ENCODE measurements around the gene ZCRB1.

The ZCRB1 gene

DNA sequence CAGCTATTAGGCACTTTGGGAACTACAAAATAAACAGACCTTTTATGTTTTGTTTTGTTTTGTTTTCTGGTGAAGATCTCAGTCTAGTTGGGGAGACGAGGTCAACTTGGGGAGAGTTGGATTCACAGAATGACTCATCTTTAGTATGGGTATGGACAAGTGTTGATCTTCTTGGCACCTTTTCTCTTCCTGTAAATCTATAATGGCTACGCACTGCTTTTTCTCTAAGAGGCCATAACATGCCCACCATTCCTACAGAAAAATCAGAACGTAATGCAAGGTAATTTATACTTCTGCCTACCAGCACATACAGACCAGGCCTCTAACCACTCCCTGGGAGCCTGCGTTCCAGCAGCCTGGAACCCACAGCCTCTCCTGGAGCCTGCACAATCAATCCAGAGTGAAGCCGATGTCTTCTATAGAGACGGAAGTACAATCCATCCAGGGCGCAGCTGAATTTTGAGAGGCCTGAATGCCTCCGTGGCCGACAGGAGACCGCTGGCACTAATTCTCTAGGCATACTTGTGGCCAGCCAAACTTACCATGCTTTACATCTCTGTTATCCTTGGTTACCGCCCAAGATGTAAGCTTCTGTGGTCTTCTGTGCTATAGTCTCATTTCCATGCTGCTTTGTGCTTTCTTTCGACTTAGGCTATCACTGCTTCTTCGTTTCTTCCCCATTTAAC is 790 bp upstream of the ZCRB1 start:
- DNase-seq: no peak

DNA sequence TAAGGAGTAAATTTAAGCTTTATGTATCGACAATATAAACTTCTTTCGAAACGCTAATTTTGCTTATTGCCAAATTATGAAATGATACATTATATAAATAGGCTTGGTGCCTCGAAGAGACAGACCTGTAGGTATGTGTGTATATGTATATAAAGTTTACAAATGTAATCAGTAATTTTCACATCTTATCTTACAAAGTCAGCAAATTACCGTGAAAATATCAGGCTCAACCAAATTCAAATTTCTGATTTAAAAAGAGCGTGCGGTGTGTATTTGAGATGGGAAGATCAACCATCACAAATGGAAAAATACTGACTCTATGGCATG is 605 bp downstream of the ZCRB1 start:
- DNase-seq: no peak

DNA sequence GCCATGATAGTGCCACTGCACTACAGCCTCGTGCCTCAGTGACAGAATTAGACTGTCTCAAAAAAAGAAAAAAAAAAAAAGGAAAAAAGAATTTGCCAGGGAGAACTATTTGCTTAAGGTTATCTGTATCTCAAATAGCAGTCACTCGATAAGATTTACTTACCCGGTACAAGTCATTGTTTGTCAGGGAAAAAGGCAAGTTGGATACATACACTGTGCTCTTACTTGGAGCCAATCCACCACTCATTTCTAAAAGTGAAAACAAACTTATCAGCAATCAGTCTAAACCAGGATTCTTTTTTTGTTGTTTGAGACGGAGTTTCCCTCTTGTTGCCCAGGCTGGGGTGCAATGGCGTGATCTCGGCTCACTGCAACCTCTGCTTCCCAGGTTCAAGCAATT is 2.0 kb downstream of the ZCRB1 start:
- no peak for DNase-seq

DNA sequence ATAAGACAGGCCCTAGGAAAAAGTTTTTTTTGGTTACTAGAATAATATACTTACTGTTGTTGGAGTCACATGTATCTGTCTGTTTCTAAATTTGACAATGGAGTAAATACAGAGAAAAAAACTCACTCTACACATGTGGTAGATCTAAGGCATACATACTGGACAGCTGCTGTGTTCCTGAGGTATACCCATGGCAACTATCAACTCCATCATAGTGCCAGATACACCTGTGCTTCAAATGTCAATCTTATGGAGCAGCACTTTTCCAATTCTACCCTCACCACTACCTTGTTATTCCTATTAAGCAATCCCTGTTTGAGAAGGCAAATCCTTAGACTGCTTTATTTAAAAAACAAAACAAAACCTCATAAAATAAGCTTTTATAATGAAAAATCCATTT is 3.3 kb downstream of the ZCRB1 start:
- DNase-seq: no peak

DNA sequence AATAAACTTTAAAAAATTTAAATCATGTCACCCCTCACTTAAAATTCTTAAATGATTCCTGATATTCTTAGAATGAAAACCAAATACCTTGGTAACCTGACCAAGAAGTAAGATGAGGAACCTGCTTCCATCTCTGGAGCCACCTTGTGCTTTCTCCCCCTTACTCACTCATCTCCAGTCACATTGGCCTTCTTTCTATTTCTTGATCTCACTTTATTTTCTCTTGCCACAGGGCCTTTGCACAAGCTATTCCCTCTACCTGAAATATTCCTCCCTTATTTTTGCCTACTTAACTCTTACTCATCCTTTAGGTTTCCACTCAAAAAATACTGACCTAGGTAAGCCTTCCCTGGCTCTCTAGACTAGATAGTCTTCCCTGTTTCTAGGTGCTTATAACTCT is 5.1 kb downstream of the ZCRB1 start:
- DNase-seq: no peak

DNA sequence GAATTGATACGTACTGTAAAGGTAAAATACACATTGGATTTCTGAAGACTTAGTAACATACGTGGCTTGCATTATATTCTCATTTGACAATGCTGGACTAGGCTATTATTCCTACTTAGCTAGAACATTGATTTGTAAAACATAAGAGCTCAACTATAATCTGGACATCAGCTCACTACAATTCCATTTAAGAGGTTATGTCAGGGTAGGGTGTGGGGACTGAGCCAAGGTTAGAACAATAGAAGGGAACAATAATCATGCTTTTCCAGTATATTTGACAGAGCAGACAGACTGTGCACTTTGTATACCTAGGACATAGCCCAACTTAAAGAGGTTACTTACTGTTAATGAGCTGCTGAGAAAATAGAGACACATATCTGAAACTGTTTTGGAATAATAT is 10.8 kb downstream of the ZCRB1 start:
- DNase-seq: no peak

DNA sequence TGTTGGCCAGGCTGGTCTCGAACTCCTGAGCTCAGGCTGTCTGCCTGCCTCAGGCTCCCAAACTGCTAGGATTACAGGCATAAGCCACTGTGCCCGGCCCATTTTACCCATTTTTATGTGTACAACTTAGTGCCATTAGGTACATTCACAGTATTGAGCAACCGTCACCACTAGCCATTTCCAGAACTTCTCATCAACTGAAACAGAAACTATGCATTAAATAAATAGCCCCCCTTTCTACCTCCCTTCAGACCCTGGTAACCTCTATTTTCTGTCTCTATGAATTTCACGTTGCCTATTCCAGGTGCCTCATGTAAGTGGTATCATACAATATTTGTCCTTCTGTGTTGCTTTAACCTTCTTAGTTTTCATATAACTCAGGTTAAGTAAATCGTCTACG is 15.9 kb downstream of the ZCRB1 start:
- no peak for DNase-seq

DNA sequence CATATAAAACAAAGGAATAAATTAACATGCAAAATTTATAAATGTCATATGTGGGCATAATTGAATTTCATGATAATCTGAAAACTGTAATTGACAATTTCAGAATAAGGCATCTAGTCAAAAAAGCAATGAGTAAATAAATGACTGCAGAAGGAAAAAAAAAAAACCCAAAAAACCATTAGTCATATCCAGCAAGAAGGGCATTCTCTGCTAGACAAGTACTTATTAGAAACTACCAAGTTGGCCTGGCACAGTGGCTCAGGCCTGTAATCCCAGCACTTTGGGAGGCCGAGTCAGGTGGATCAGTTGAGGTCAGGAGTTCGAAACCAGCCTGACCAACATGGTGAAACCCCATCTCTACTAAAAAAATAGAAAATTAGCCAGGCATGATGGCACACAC is 17.5 kb downstream of the ZCRB1 start:
- no peak for DNase-seq

DNA sequence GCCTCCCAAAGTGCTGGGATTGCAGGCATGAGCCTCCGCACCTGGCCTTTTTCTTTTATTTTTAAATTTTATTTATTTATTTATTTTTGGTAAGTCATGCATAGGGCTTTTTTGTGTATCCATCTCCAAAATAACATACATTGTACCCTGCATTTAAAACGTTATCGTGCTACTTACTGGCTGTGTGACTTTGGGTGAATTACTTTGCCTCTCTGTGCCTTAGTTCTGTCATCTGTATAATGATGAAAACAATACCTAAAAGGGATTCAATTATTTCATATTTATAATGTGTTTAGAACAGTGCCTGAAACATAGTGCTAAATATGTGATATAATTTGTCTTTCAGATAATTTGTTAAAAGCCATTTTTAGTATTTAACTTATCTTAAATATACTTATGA is 19.6 kb downstream of the ZCRB1 start:
- DNase-seq: no peak

DNA sequence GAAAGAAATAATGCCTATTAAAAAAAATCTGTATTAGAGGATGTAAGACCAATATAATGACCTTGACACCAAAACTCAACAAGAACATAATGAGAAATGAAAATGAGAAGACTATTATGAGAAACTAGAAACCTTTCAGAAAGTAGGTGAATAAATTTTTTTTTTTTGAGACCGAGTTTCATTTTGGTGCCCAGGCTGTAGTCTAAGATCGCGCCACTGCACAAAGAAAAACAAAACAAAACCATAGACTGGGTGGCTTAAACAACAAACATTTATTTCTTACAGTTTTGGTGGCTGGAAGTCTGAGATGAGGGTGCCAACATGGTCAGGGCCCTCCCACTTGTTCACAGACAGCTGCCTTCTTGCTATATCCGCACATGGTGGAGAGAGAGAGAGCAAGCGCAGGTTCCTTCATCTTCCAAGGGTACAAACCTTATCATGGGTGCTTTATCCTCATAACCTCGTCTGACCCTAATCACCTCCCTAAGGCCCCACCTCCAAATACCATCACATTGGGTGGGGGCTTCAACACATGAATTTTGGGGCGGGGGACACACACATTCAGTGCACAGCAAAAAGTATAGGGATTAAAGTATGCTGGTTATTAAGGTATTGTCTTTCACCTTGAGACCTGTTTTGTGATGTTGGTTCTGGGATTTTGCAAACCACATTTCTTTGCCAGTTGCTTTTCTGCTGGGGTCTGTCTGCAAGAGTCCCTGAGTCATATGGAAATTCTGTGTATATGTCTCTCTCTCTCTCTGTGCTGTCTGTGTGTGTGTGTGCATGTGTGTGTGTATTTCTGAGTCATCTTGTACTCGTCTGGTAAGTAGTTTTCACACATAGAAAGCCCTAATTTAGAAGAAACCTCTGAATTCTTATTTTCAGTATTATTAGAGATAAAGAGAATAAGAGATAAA is 26.2 kb downstream of the ZCRB1 start:
- peak; percentile 82 for DNase-seq

DNA sequence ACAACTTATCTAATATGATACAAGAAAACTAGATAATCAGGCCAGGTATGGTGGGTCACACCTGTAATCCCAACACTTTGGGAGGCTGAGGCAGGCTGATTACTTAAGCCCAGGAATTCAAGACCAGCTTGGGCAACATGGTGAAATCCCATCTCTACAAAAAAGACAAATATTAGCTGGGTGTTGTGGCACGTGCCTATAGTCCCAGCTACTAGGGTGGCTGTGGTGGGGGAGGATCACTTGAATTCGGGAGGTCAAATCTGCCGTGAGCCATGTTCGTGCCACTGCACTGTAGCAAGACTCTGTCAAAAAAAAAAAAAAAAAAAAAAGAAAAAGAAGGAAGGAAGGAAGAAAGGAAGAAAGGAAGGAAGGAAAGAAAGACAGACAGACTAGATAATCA is 27.0 kb downstream of the ZCRB1 start:
- DNase-seq: no peak

DNA sequence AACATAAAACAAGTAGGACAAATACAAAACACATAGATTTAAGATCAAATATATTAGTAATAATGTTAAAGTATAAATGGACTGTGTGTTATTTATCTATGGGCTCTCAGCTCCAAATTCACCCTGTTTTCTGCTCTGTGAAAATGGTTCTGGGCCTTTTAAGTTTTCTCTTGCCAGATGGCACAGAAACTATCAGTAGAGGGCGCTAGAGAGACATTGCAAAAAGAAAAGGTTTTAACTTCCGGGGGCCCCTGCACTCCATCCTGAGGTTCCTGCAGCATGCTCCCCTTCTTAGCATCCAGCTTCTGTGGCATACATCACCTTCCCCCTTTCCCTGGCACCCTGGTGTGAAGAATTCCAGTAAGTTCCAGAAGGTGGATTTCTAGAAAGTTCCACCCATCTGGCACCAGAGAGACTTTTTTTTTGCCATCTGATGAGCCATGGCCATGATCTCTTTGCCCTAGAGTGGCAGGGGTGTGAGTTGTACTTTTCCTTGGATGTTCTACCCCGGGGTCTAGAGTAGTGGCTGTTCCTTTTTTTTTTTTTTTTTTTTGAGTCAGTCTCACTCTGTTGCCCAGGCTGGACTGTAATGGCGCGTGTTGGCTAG is 29.3 kb downstream of the ZCRB1 start:
- no peak for DNase-seq

DNA sequence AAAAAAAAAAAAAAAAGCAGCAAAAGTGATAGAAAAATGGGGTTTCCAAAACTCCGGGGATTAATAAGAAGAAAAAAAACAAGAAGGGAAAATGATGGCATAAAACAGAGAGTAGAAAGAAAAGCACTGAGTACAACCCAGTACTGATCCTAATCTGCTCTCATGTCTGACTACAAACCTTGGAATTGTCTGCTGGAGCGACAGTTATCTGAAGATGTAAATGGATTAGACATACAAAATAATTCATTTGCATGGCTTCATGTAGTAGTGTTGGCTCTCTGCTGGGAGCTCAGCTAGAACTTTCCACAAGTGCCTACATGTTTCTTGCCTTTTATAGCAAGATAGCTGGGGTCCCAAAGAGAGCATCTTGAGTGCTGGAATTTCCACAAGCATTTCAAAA is 34.2 kb downstream of the ZCRB1 start:
- no peak for DNase-seq

DNA sequence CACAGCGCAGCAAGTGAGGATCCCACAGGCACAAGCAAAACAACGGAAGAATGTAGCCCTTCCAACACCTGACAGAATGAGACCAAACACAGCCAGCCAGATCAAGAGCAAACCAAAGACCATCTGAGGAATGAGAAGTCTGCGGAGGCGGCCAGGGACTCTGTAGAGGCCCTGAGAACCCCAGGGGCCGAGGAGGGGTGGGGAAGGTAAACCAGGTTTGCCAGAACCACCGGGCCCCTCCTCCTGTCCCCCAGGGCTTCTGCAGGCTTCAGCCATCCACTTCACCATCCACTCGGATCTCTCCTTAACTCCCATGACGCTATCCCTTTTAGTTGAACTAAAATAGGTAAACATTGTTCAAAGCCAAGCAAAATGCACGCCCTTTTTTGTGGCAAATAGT is 37.4 kb downstream of the ZCRB1 start:
- no peak for DNase-seq

DNA sequence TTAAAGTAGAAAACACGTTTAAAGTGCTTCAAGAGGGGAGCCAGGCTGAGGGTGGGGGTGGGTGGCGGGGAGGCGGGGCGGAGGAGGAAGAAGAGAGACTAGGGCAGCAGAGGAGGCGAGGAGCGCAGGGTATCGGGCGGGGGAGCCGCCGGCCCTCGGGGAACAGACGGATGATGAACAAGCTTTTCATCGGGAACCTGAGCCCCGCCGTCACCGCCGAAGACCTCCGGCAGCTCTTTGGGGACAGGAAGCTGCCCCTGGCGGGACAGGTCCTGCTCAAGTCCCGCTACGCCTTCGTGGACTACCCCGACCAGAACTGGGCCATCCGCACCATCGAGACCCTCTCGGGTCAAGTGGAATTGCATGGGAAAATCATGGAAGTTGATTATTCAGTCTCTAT is 39.2 kb downstream of the ZCRB1 start:
- DNase-seq: no peak

DNA sequence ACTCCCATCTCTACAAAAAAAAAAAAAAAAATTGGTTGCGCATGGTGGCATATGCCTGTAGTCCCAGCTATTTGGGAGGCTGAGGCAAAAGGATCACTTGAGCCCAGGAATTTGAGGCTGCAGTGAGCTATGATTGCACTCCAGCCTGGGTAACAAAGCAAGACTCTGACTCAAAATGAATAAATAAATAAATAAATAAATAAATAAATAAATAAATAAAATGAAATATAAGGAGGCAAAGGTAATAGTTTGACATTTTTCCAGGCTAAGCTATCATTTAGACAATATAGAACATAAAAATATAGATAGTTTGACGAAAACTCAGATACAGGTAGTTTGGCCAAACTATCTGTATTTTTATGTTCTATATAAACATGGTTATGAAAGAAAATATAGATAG is 40.5 kb downstream of the ZCRB1 start:
- DNase-seq: no peak

DNA sequence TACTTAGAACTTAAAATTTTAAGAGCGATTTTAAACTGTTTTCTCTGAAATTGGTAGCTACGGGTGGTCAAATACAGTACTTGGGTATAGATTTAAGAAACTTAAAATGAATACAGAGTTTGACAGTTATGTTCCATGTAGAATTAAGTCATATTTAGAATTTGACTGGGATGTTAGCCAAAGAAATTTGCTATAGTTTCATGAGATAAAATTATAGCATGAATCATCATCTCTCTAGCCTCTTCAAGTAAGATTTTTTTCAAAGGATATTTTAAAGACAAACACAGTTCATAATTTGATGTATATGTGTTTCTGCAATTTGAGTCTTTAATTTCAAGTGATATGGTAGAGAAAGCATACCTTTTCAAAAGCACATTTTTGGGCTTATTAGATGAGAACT is 41.0 kb downstream of the ZCRB1 start:
- DNase-seq: no peak

DNA sequence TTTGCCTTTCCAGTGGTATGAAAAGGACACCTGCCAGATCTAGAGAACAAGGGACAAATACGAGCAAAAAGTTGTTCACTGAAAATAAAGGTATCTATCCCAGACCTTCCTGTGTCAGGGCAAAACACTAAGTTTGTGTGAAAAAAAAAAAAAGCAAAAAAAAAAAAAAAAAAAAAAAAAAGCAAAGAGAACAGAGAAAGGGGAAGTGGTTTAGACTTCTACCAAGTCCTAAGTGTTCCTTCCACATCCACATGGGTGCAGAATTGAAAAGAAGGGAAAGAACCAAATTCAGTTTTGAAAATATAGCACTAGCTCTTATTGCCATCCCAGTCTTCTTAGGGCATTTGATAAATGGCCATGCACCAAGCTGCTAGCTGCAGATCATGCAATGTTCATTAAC is 41.7 kb downstream of the ZCRB1 start:
- no peak for DNase-seq

DNA sequence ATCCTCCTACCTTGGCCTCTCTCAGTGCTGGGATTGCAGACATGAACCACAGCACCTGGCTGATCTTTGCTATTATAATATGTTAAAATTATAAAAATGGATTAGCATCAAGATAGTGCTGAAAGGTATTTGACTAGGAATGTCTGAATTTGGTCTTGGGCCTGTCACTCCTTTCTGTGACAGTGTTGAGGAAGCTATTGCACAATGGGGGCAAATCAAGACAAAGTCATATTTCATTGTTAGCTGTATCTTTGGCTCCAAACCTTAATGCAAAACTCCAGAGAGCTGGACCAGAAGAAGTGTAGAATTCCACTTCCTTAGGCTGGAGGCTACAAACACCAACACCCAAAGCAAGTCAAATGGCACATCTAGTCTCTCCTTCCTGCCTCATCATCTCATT is 42.2 kb downstream of the ZCRB1 start:
- no peak for DNase-seq

DNA sequence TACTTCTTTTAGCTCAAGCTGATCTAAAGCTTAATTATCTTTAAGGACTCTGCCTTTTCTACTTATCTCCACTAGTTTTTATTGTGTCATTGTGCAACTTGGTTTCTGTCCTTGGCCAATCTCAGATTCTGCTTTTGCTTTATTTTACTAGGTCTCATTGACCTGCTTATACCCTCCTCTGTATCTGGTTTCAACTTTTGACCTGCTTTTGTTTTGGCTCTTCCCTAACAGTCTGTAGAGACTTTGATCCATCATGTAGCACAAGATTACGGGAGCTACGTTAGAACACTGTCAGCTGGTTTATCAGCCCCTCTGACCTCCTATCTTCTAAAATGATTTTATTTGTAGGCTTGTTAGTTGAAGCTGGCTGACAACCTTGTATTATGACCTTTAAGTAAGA is 43.6 kb downstream of the ZCRB1 start:
- DNase-seq: no peak

DNA sequence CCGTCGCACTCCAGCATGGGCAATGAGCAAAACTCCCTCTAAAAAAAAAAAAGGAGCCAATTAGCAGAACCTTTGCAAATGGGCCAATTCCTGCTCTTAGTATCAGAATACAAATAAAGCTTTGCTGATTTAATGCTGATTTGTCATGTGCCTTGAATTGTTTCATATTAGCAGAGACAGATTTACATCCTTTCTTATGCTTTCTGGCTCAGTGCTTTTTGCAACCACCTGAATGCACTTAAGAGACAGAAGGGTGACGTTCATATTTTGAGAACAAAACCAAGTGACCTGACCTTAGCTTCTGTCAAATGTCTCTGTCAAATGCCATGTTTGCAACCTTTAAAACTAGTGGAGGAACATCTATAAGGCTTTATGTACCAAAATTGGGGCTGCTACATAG is 44.0 kb downstream of the ZCRB1 start:
- DNase-seq: no peak

DNA sequence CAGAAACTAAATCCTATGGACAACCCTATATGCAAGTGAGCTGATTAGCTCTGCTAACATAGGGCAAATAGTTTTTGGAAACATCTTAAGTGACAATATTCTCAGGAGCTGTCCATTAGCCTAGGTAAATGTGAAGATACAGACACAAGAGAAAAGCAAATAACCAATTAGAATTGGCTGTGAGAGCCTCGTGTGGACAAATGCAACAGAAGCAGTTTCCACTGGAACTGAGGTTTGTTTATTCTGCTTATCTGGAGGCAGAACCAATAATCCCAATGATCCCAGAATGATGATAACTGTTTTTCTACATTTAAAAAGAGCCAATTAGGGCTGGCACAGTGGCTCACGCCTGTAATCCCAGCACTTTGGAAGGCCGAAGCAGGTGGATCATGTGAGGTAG is 44.6 kb downstream of the ZCRB1 start:
- no peak for DNase-seq

DNA sequence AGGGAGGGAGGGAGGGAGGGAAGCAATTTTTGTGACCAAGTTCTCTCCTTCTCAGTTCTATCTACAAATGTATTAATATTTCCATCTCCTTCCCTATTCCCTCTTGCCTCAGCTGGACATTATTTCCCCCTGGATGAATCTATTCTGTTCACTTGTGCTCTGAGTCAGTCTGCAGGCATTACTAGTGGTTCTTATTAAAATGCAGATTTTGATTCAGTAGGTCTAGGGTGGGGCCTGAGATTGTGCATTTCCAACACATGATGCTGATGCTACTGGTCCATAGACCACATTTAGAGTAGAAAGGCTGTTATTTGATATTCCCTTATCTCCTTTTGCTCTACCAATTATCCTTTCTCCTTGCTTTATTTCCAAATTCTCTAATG is 47.8 kb downstream of the ZCRB1 start:
- DNase-seq: no peak

DNA sequence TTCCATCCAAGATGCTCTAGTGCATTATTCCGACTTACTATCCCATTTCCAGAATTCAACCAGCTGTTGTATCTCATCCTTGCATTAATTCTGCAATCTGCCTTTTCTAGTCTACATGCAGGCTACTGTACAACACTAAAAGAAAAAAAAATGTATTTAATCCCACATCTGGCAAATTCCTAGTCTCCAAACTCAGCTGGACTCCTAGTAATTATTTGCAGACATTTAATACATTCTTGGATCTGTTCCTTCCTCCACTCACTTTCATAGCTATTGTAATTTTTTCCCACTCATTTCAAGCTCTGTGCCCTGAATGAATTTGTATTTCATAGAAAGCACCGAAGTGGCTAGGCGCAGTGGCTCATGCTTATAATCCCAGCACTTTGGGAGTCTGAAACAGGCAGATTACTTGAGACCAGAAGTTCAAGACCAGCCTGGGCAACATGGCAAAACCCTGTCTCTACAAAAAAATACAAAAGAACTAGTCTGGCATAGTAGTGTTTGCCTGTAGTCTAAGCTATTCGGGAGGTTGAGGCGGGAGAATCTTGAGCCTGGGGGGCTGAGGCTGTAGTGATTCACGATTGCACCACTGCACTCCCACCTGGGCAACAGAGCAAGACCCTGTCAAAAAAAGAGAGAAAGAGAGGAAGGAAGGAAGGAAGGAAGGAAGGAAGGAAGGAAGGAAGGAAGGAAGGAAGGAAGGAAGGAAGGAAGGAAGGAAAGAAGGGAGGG is 48.3 kb downstream of the ZCRB1 start:
- DNase-seq: no peak
